GM23248 (cell line): Measurements from ENCODE around the gene LRRC3. TPM values are rescaled to one million over a fixed set of nuclear protein-coding genes. Genes with fewer than 3 reads are reported as not detected.

Experiments used
- DNase-seq: peaks from one replicate; pipeline ENCODE4 v3.0.0-alpha.2; 2015
- H2AFZ ChIP-seq: fragments of 200-600 bp; sonication (generic); 2 replicates; pipeline ENCODE4 v1.6.1; 2016; ENCODE audit warnings: antibody characterized with exemption
- H3F3A ChIP-seq: fragments of 200-600 bp; sonication (generic); 2 replicates; pipeline ENCODE4 v1.6.1; 2016; ENCODE audit warnings: mild to moderate bottlenecking, antibody characterized with exemption, mixed run types; ENCODE audit not compliant: insufficient read depth
- H3K27ac ChIP-seq: fragments of 200-600 bp; sonication (generic); 2 replicates; pipeline ENCODE4 v1.5.1; 2016; ENCODE audit warnings: mild to moderate bottlenecking
- H3K27me3 ChIP-seq: fragments of 200-600 bp; sonication (generic); replicated peaks from 2 replicates; pipeline ENCODE4 v1.6.1; 2016; ENCODE audit warnings: mild to moderate bottlenecking; ENCODE audit not compliant: insufficient read depth
- H3K36me3 ChIP-seq: fragments of 200-600 bp; sonication (generic); 2 replicates; pipeline ENCODE4 v1.6.1; 2016; ENCODE audit warnings: low read depth, mild to moderate bottlenecking
- H3K4me1 ChIP-seq: fragments of 200-600 bp; sonication (generic); 2 replicates; pipeline ENCODE4 v1.6.1; 2016; ENCODE audit warnings: mild to moderate bottlenecking; ENCODE audit not compliant: insufficient read depth
- H3K4me2 ChIP-seq: fragments of 200-600 bp; sonication (generic); one replicate; pipeline ENCODE4 v1.6.1; 2016; ENCODE audit warnings: mild to moderate bottlenecking; ENCODE audit not compliant: unreplicated experiment
- H3K4me3 ChIP-seq: fragments of 200-600 bp; sonication (generic); 2 replicates; pipeline ENCODE4 v1.5.1; 2016; ENCODE audit warnings: mild to moderate bottlenecking
- H3K79me2 ChIP-seq: fragments of 200-600 bp; sonication (generic); 2 replicates; pipeline ENCODE4 v1.6.1; 2016; ENCODE audit warnings: mild to moderate bottlenecking; ENCODE audit not compliant: insufficient read depth
- H3K9ac ChIP-seq: fragments of 200-600 bp; sonication (generic); 2 replicates; pipeline ENCODE4 v1.6.1; 2016; ENCODE audit warnings: mild to moderate bottlenecking
- H3K9me2 ChIP-seq: fragments of 200-600 bp; sonication (generic); 2 replicates; pipeline ENCODE4 v1.6.1; 2016; ENCODE audit warnings: mixed run types, mild to moderate bottlenecking, moderate library complexity; ENCODE audit not compliant: insufficient read depth
- H3K9me3 ChIP-seq: fragments of 200-600 bp; sonication (generic); one replicate; pipeline ENCODE4 v1.6.1; 2017; ENCODE audit warnings: low read depth
- H4K20me1 ChIP-seq: fragments of 200-600 bp; sonication (generic); 2 replicates; pipeline ENCODE4 v1.6.0; 2016; ENCODE audit not compliant: insufficient read depth
- EZH2 ChIP-seq: fragments of 200-600 bp; sonication (generic); IDR thresholded peaks from 2 replicates; pipeline ENCODE4 v1.6.1; 2018; ENCODE audit warnings: antibody characterized with exemption, mild to moderate bottlenecking; ENCODE audit not compliant: insufficient read depth, poor library complexity, severe bottlenecking
- EZH2phosphoT487 ChIP-seq: fragments of 200-600 bp; sonication (generic); IDR thresholded peaks from 2 replicates; pipeline ENCODE4 v1.6.1; 2018; ENCODE audit warnings: antibody characterized with exemption, moderate library complexity, mild to moderate bottlenecking, low read depth; ENCODE audit not compliant: insufficient read depth
- WGBS, 2 experiments: methylation state at CpG; one replicate each; pipeline ENCODE4 v1.1.6; 2015 to 2017; ENCODE audit warnings: low lambda C conversion rate in 2 of 2, low coverage in 1 of 2; ENCODE audit errors: missing lambda C conversion rate in 2 of 2; 5-methylcytosine and 5-hydroxymethylcytosine counted together
- in situ Hi-C: fragments of 300-500 bp; cut with MboI; formaldehyde crosslinking; loops from 2 replicates; pipeline ENCODE4 v1.15.0; 2020
- polyA plus RNA-seq: library from polyadenylated mRNA; unstranded; fragments of >200 nt; fragmentation: Nextera tagmentation; extraction: Ambion mirVana; gene quantifications from 2 replicates; pipeline ENCODE4 v1.2.1, GENCODE V29; 2016
- total RNA-seq: library from RNA; depleted of rRNA; stranded (reverse); fragments of >200 nt; shearing (Covaris generic); gene quantifications from 2 replicates; pipeline ENCODE4 v1.2.3, GENCODE V29; 2014; rRNA removed

LRRC3 gene
- 0.32 and 0.38 TPM in 2 replicates for total RNA-seq
- polyA plus RNA-seq: 0.28 and 0.29 TPM in 2 replicates

- Histone ChIP-seq H3K9me3 (no peaks in the 10 kb centered on the region), H3K79me2 (no peaks in the 10 kb centered on the region), H2AFZ (peak within 1 kb of the TSS; percentile 63), H3K9ac (peak within 1 kb of the TSS; percentile 51), H3K4me3 (peak within 1 kb of the TSS; percentile 73), H3K27ac (no peak within 1 kb of the TSS), H4K20me1 (no peaks in the 10 kb centered on the region), H3K27me3 (peaks cover 4% of the 10 kb centered on the region), H3K4me1 (no peaks in the 10 kb centered on the region), H3F3A (peaks cover 11% of the 10 kb centered on the region; the same call in 1 of the 2 replicates), H3K36me3 (no peaks in the 10 kb centered on the region), H3K9me2 (no peaks in the 10 kb centered on the region), H3K4me2 (peak within 1 kb of the TSS; percentile 81)
- in situ Hi-C loops: no loop called here
- 8% methylated on average over 25 to 45 of the region's 45 CpGs for WGBS, 2 experiments
- TF ChIP-seq EZH2: no peak
- TF ChIP-seq EZH2phosphoT487: no peak
- peak; percentile 83 for DNase-seq
These were observed at the start of gene LRRC3 for GRCh38 chr21:44454747-44455523. Gene LRRC3 (plus strand): TSS chr21:44455510. CDS start chr21:44456645, 1,135 bp downstream.

GRCh38 chr21:44405948-44406872 is 49.1 kb upstream of the LRRC3 start:
- Histone ChIP-seq H3K4me2 (no peak overlapping the region), H3K79me2 (no peaks in the 10 kb centered on the region), H2AFZ (no peak overlapping the region), H3K27me3 (no peaks in the 10 kb centered on the region), H3K36me3 (no peaks in the 10 kb centered on the region), H3K4me3 (no peak overlapping the region), H3K9ac (no peak overlapping the region), H3F3A (peaks cover 9% of the 10 kb centered on the region; the same call in 1 of the 2 replicates), H3K9me3 (no peaks in the 10 kb centered on the region), H3K27ac (no peak overlapping the region), H3K9me2 (no peaks in the 10 kb centered on the region), H3K4me1 (no peaks in the 10 kb centered on the region), H4K20me1 (no peaks in the 10 kb centered on the region)
- TF ChIP-seq EZH2phosphoT487: no peak
- no peak for TF ChIP-seq EZH2
- DNase-seq: peak; percentile 22
- 55 to 62% methylated on average over 36 to 37 of the region's 37 CpGs for WGBS, 2 experiments
- in situ Hi-C loops: no loop called here

DNA sequence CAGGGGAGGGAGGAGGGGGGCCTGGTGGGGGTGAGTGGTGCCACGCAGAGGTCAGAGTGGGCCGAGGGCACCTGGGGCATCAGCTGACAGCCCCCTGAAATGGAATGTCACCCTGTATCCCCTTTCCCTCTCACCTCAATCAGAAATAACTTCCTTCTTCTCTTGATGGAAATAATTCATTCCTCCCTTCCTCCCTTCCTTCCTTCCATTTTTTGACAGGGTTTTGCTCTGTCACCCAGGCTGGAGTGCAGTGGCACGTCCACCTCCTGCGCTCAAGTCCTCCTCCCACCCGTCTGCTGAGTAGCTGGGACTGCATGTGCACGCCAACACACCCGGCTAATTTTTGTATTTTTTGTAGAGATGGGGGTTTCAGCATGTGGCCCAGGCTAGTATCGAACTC is 48.4 kb upstream of the LRRC3 start:
- WGBS, 2 experiments: 35 to 42% methylated on average over 6 to 8 of the region's 8 CpGs
- no peak overlapping the region for H3K4me3 ChIP-seq
- peaks cover 9% of the 10 kb centered on the region; the same call in 1 of the 2 replicates for H3F3A ChIP-seq
- in situ Hi-C loops: no loop called here
- no peak overlapping the region for H2AFZ ChIP-seq
- no peak overlapping the region for H3K9ac ChIP-seq
- H3K27ac ChIP-seq: no peak overlapping the region
- no peaks in the 10 kb centered on the region for H3K79me2 ChIP-seq
- no peak for DNase-seq
- H4K20me1 ChIP-seq: no peaks in the 10 kb centered on the region
- TF ChIP-seq EZH2 (no peak), EZH2phosphoT487 (no peak)
- H3K4me1 ChIP-seq: no peaks in the 10 kb centered on the region
- no peaks in the 10 kb centered on the region for H3K27me3 ChIP-seq
- H3K9me2 ChIP-seq: no peaks in the 10 kb centered on the region
- no peak overlapping the region for H3K4me2 ChIP-seq
- no peaks in the 10 kb centered on the region for H3K9me3 ChIP-seq
- no peaks in the 10 kb centered on the region for H3K36me3 ChIP-seq

GRCh38 chr21:44407493-44407892 is 47.8 kb upstream of the LRRC3 start:
- Histone ChIP-seq H2AFZ (no peak overlapping the region), H3K36me3 (no peaks in the 10 kb centered on the region), H4K20me1 (no peaks in the 10 kb centered on the region), H3K4me2 (no peak overlapping the region), H3K79me2 (no peaks in the 10 kb centered on the region), H3F3A (peaks cover 9% of the 10 kb centered on the region; the same call in 1 of the 2 replicates), H3K9ac (no peak overlapping the region), H3K9me2 (no peaks in the 10 kb centered on the region), H3K4me1 (no peaks in the 10 kb centered on the region), H3K27ac (no peak overlapping the region), H3K9me3 (no peaks in the 10 kb centered on the region), H3K4me3 (no peak overlapping the region), H3K27me3 (no peaks in the 10 kb centered on the region)
- in situ Hi-C loops: no loop called here
- DNase-seq: no peak
- no peak for TF ChIP-seq EZH2
- no peak for TF ChIP-seq EZH2phosphoT487
- WGBS, 2 experiments: 54 to 60% methylated on average over 7 of the region's 7 CpGs
